Body of pancreas (tissue), 4 donors: ENCODE data around the gene MAB21L4.

Experiments used
- POLR2A ChIP-seq, 3 donors: fragments of 450-650 bp; IDR thresholded peaks; one replicate each; pipeline ENCODE4 v1.6.1; 2016; ENCODE audit warnings: antibody characterized with exemption in 3 of 3, mild to moderate bottlenecking in 2 of 3
- TF ChIP-seq, protein P1 (sequence below), 7 experiments: fragments of 450-650 bp in 4 of 7; fragments of 200-600 bp in 3 of 7; sonication (generic) in 3 of 7; IDR thresholded peaks; one replicate each; pipeline ENCODE4 v1.5.1; 2016 to 2019; ENCODE audit warnings: antibody characterized with exemption in 7 of 7

DNA sequence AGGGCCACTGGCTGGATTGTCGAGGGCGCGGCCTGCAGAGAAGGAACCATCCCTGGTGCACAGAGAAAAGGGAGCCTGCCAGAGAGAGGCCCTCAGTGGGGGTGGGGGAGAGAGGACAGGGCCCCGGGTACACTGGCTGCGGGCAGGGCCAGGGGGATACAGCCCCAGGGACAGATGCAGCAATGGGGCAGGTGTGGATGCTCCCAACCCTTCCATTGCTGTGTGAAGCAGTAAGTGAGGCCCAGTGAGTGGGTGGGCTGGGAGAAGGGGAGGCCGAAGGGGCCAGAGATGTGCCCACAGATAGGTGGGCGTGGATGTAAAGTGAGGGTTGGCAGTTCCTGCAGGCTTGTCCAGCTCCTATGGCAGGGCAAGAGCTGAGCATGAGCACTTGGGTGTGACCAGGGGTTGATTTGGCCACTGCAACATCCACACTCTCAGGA lies 19.9 kb downstream of the MAB21L4 start:
- TF ChIP-seq, protein P1, sequence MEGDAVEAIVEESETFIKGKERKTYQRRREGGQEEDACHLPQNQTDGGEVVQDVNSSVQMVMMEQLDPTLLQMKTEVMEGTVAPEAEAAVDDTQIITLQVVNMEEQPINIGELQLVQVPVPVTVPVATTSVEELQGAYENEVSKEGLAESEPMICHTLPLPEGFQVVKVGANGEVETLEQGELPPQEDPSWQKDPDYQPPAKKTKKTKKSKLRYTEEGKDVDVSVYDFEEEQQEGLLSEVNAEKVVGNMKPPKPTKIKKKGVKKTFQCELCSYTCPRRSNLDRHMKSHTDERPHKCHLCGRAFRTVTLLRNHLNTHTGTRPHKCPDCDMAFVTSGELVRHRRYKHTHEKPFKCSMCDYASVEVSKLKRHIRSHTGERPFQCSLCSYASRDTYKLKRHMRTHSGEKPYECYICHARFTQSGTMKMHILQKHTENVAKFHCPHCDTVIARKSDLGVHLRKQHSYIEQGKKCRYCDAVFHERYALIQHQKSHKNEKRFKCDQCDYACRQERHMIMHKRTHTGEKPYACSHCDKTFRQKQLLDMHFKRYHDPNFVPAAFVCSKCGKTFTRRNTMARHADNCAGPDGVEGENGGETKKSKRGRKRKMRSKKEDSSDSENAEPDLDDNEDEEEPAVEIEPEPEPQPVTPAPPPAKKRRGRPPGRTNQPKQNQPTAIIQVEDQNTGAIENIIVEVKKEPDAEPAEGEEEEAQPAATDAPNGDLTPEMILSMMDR (IDR thresholded peaks at IDR 0.05): no peak
- no peak for TF ChIP-seq POLR2A (IDR thresholded peaks at IDR 0.05)
